Muscle layer of duodenum (tissue), 2 donors: ENCODE results near the gene SLFN12L.

Experiments
- H3K27ac ChIP-seq: one replicate; pipeline ENCODE4 v1.7.0; 2013; ENCODE audit warnings: mild to moderate bottlenecking, low read length
- H3K27me3 ChIP-seq: one replicate; pipeline ENCODE4 v1.7.0; 2013; ENCODE audit warnings: low read depth, mild to moderate bottlenecking, control low read depth, low read length
- H3K36me3 ChIP-seq, 2 donors: one replicate each; pipeline ENCODE4 v1.7.0; 2013; ENCODE audit warnings: low read length in 2 of 2, control low read depth in 1 of 2, mild to moderate bottlenecking in 1 of 2; ENCODE audit not compliant: insufficient read depth in 2 of 2, control insufficient read depth in 1 of 2
- H3K4me1 ChIP-seq, 2 donors: one replicate each; pipeline ENCODE4 v1.7.0; 2013; ENCODE audit warnings: low read length in 2 of 2, mild to moderate bottlenecking in 2 of 2, control low read depth in 1 of 2, moderate library complexity in 1 of 2; ENCODE audit not compliant: insufficient read depth in 2 of 2, control insufficient read depth in 1 of 2
- H3K4me3 ChIP-seq, 2 donors: one replicate each; pipeline ENCODE4 v1.7.0; 2013; ENCODE audit warnings: low read length in 2 of 2, low read depth in 1 of 2, mild to moderate bottlenecking in 1 of 2
- H3K9me3 ChIP-seq, 2 donors: one replicate each; pipeline ENCODE4 v1.7.0; 2013; ENCODE audit warnings: low read length in 2 of 2, control low read depth in 1 of 2, mild to moderate bottlenecking in 1 of 2; ENCODE audit not compliant: control insufficient read depth in 1 of 2
- donor health status: healthy.

Gene SLFN12L

GRCh38 chr17:35560703-35561102 is 23.2 kb upstream of the SLFN12L start, which contains the start of gene SLFN14:
Gene SLFN14 (minus strand): TSS chr17:35560819. CDS start chr17:35558062, 2,757 bp downstream.
- Histone ChIP-seq H3K36me3 (no peaks in the 10 kb centered on the region), H3K4me1 (no peaks in the 10 kb centered on the region), H3K4me3 (no peak within 1 kb of the TSS), H3K27ac (no peak within 1 kb of the TSS), H3K9me3 (no peaks in the 10 kb centered on the region), H3K27me3 (no peaks in the 10 kb centered on the region)

- Histone ChIP-seq H3K27ac (no peak overlapping the region), H3K4me1 (no peaks in the 10 kb centered on the region), H3K27me3 (no peaks in the 10 kb centered on the region), H3K9me3 (no peaks in the 10 kb centered on the region), H3K36me3 (no peaks in the 10 kb centered on the region), H3K4me3 (no peak overlapping the region)
Observed at GRCh38 chr17:35559495-35560210, 22.2 kb upstream of the SLFN12L start.

DNA sequence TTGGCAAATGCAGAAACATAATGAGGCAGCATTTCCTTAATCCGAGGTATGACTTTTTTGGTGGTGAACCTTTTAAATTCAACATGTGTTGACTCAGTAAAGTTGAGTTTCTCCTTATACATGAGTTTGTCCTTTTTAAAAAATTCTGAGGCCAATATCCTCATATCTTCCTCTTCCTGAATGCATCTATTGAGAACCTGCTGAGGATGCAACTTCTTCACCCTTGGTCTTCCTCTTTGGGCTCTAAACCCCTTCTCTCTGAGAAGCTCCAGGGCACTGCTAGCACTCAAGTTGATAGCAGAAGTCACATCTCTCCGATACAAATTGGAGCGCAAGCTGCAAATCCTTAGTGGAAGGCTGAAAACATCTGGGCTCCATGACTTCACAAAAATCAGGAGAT is 19.9 kb upstream of the SLFN12L start:
- Histone ChIP-seq H3K27me3 (no peaks in the 10 kb centered on the region), H3K9me3 (no peaks in the 10 kb centered on the region), H3K4me3 (no peak overlapping the region), H3K36me3 (no peaks in the 10 kb centered on the region), H3K4me1 (no peaks in the 10 kb centered on the region), H3K27ac (no peak overlapping the region)

- Histone ChIP-seq H3K36me3 (no peaks in the 10 kb centered on the region), H3K27ac (no peak overlapping the region), H3K27me3 (no peaks in the 10 kb centered on the region), H3K4me3 (no peak overlapping the region), H3K9me3 (no peaks in the 10 kb centered on the region), H3K4me1 (no peaks in the 10 kb centered on the region)
Observed at GRCh38 chr17:35555691-35556090, 18.2 kb upstream of the SLFN12L start.

DNA sequence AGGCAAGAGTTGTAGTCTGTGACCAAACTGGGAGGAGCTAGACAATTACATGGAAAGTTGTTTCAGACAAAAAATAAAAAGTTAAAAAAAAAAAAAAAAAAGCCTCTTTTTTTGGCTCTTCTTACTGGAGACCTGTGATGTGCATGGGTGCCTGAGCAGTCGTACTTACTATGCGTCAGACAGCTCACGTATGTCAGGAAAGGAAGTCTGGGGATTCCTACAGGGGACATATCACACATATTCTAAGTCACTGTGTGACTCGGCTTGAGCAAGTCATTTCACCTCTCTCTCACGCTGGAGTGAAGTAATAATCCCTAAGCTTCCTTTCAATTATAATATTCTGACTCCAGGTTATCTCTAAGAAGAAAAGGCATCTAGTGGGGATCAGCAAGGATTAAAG is 17.2 kb upstream of the SLFN12L start:
- H3K4me1 ChIP-seq = no peaks in the 10 kb centered on the region
- H3K4me3 ChIP-seq = no peak overlapping the region
- H3K9me3 ChIP-seq = no peaks in the 10 kb centered on the region
- H3K27me3 ChIP-seq = no peaks in the 10 kb centered on the region
- no peak overlapping the region for H3K27ac ChIP-seq
- no peaks in the 10 kb centered on the region for H3K36me3 ChIP-seq

- no peaks in the 10 kb centered on the region for H3K27me3 ChIP-seq
- H3K27ac ChIP-seq = no peak overlapping the region
- H3K4me1 ChIP-seq = no peaks in the 10 kb centered on the region
- no peaks in the 10 kb centered on the region for H3K36me3 ChIP-seq
- H3K4me3 ChIP-seq = no peak overlapping the region
- no peaks in the 10 kb centered on the region for H3K9me3 ChIP-seq
Observed at GRCh38 chr17:35553310-35553709, 15.8 kb upstream of the SLFN12L start.

DNA sequence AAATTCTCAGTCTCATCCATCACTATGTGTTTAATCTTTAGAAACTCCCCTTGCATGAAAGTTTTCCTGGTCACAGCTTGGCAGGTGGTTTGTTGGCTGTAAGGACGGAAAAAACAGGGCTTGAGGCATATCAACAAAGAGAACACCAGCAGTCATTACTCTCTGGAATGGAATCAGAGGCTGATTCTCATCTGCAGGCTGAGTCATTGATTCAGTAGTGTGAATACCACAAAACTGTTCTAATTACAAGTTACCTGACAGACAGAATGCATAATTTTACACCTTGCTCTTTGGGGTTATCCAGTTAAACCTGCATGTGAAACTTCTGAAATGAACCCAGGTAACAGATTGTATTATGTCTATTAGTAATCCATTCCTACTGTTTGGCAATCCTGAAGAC is 11.5 kb upstream of the SLFN12L start:
- Histone ChIP-seq H3K27ac (no peak overlapping the region), H3K36me3 (no peaks in the 10 kb centered on the region), H3K27me3 (no peaks in the 10 kb centered on the region), H3K4me3 (no peak overlapping the region), H3K9me3 (no peaks in the 10 kb centered on the region), H3K4me1 (no peaks in the 10 kb centered on the region)

DNA sequence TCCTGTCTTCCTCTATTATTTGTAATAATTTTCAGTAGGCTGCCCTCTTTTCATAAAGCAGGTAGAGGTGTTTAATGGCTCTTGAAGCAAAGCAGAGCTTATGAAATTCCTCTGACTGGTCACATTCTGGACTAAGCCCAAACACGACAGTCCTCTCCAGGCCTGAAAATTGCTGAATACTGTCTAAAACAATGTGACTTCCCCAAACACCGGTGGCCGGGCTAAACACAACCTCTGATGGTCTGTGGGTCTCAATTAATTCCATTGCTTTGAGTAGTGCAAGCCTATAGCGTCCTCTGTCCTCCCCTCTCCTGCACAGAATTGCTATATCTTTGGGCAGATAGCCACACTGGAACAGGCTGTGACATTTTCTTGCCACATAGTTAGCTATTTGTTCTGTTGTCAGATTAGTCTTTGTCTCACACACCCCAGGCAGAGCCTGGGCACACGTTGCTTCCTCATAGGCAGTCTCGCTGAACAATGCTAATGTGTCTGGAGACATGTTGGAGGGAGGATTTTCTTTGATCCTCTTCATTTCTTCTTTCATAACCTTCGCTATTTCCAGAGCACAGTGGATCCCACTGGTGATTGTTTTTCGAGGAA is 10.8 kb upstream of the SLFN12L start:
- Histone ChIP-seq H3K4me1 (no peaks in the 10 kb centered on the region), H3K27me3 (no peaks in the 10 kb centered on the region), H3K27ac (no peak overlapping the region), H3K4me3 (no peak overlapping the region), H3K36me3 (no peaks in the 10 kb centered on the region), H3K9me3 (no peaks in the 10 kb centered on the region)

DNA sequence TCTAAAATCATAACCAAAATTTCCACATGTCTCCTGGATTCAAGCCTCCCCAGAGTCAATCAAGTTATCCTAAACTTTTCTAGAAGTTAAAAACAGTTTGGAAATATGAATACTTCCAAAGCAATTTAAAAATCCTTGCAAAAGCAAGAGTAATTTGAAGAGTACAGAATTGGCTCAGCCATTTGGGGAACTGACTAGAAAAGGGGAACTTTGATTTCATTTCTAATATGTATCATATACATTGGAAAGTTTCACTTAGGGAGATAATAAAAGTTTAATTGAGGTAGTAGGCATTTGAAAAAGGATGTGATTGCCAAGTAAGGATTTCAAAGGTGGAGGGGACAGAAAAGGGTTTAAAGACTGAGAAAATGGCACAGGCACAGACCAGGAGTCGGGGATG is 9.0 kb upstream of the SLFN12L start:
- H3K27ac ChIP-seq = no peak overlapping the region
- H3K4me3 ChIP-seq = no peak overlapping the region
- no peaks in the 10 kb centered on the region for H3K4me1 ChIP-seq
- no peaks in the 10 kb centered on the region for H3K36me3 ChIP-seq
- H3K9me3 ChIP-seq = no peaks in the 10 kb centered on the region
- no peaks in the 10 kb centered on the region for H3K27me3 ChIP-seq

- Histone ChIP-seq H3K4me1 (peaks cover 0 to 4% of the 10 kb centered on the region in 2 donors), H3K36me3 (no peaks in the 10 kb centered on the region), H3K9me3 (no peaks in the 10 kb centered on the region), H3K4me3 (no peak overlapping the region), H3K27me3 (no peaks in the 10 kb centered on the region), H3K27ac (no peak overlapping the region)
Observed at GRCh38 chr17:35545150-35545549, 7.7 kb upstream of the SLFN12L start.

DNA sequence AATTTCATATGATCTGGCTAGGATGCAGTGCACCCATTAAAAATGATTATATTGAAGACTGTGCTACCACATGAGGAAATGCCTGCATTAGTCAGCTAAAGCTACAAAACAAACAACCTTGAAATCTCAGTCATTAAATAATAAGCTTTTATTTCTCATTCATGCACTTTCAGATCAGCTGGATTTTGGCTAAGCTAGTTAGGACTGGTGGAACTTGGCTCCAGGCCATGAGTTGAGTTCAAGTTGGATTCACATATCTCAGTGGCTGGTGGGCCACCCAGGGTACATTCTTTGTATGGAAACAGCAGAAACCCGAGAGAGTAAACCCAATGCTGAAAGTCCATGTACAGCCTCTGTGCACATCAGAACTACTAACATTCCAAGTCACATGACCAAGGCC is 6.4 kb upstream of the SLFN12L start:
- Histone ChIP-seq H3K9me3 (no peaks in the 10 kb centered on the region), H3K4me3 (no peak overlapping the region)

GRCh38 chr17:35542990-35543389 is 5.5 kb upstream of the SLFN12L start:
- H3K4me3 ChIP-seq = no peak overlapping the region
- no peaks in the 10 kb centered on the region for H3K27me3 ChIP-seq
- H3K9me3 ChIP-seq = no peaks in the 10 kb centered on the region
- peaks cover 0 to 5% of the 10 kb centered on the region in 2 donors for H3K4me1 ChIP-seq
- H3K36me3 ChIP-seq = no peaks in the 10 kb centered on the region
- no peak overlapping the region for H3K27ac ChIP-seq

More for the DNA sequence above, 6.4 kb upstream of the SLFN12L start:
- no peak overlapping the region for H3K27ac ChIP-seq
- H3K4me1 ChIP-seq = peaks cover 0 to 5% of the 10 kb centered on the region in 2 donors
- no peaks in the 10 kb centered on the region for H3K36me3 ChIP-seq
- no peaks in the 10 kb centered on the region for H3K27me3 ChIP-seq
